KOPT-K1 (cell line): ENCODE results near the gene TMEM213.
A peak's percentile ranks its signal among the peaks of the same experiment; 100 is the strongest.

Source experiments
- H3K27ac ChIP-seq: fragments of 200-600 bp; sonication (generic); 2 replicates; pipeline ENCODE4 v1.5.1; 2016; ENCODE audit warnings: antibody characterized with exemption, mild to moderate bottlenecking, low read depth, low read length; ENCODE audit not compliant: poor library complexity, severe bottlenecking
- H3K36me3 ChIP-seq: fragments of 200-600 bp; sonication (generic); 2 replicates; pipeline ENCODE4 v1.5.1; 2017; ENCODE audit warnings: antibody characterized with exemption, mild to moderate bottlenecking, low read length, moderate library complexity; ENCODE audit not compliant: insufficient read depth
- H3K9me3 ChIP-seq: fragments of 200-600 bp; sonication (generic); 2 replicates; pipeline ENCODE4 v1.5.1; 2017; ENCODE audit warnings: antibody characterized with exemption, low read length, mild to moderate bottlenecking; ENCODE audit not compliant: insufficient read depth, poor library complexity, severe bottlenecking

The TMEM213 gene

DNA sequence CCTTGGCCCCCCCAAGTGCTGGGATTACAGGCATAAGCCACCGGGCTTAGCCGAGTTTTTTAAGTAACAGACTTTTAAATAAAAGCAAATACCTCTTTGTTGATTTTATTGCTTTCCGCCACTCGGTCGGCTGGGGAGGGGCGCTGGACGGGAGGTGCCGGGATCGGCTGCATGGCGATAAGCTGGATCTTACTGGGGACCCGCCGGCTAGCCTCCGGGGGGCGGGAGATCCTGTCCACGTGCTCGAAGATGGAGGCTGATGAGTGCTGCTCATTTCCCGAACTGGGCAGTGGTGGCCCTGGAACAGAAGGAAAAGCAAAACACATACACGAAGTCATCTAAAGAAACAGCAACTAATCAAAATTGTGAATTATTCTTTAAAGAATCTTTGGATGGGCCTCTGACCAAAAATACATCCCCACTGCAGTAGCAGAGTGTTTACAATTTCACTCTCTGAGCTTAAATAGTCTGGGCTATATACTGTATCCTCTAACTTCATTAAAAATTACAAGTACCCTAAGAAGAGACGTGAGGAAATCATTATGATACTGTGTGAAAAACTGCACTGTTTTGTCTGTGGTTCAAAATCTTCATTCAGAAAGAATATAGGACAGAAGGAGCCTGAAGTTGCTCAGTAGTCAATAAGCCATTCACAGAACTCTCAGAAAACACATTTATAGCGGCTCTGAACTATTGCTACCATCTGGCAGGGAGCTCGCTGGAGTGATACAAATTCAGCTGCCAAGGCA, 73.4 kb downstream of the TMEM213 start:
- no peaks in the 10 kb centered on the region for H3K9me3 ChIP-seq
- no peaks in the 10 kb centered on the region for H3K36me3 ChIP-seq
- H3K27ac ChIP-seq = no peak overlapping the region

DNA sequence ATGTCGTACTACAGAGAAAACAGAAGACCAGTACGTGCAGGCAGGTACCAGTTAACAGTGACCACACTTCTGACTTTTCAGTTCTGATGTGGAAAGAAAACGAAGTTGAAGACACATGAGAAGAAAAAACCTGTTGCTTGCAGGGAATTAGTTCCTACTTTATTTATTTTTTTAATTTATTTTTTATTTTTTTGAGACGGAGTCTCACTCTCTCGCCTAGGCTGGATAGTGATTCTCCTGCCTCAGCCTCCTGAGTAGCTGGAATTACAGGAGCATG, 74.0 kb downstream of the TMEM213 start:
- no peaks in the 10 kb centered on the region for H3K36me3 ChIP-seq
- no peak overlapping the region for H3K27ac ChIP-seq

DNA sequence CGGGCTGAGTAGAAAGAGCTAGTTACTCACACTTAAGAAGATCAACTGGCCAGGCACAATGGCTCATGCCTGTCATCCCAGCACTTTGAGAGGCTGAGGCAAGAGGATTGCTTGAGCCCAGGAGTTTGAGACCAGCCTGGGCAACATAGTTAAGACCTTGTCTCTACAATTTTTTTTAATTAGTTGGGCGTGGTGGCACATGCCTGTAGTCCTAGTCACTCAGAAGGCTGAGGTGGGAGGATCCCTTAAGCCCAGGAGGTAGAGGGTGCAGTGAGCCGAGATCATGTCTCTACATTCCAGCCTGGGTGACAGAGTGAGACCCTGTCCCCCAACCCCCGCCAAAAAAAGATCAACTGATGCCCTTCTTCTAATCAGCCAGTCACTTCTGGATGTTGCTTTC, 74.8 kb downstream of the TMEM213 start:
- no peaks in the 10 kb centered on the region for H3K36me3 ChIP-seq
- no peak overlapping the region for H3K27ac ChIP-seq
- no peaks in the 10 kb centered on the region for H3K9me3 ChIP-seq

More for the DNA sequence above, 74.0 kb downstream of the TMEM213 start:
- no peaks in the 10 kb centered on the region for H3K9me3 ChIP-seq

GRCh38 chr7:138873220-138873892, 75.6 kb downstream of the TMEM213 start:
- H3K9me3 ChIP-seq = no peaks in the 10 kb centered on the region
- no peaks in the 10 kb centered on the region for H3K36me3 ChIP-seq
- H3K27ac ChIP-seq = no peak overlapping the region

DNA sequence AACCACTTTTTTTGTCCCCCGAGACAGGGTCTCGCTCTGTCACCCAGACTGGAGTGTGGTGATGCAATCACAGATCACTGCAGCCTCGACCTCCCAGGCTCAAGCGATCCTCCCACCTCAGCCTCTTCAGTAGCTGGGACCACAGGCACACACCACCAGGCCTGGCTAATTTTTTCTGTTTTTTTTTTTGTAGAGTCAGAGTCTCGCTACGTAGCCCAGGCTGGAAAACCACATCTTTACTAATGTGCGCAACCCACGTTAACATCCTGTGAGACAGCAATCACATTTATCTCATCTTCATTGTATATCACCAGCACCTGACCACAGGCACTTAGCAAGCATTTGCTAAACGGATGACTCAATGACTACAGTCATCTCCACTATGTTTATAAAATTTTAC, 78.0 kb downstream of the TMEM213 start:
- Histone ChIP-seq H3K9me3 (no peaks in the 10 kb centered on the region), H3K27ac (no peak overlapping the region), H3K36me3 (no peaks in the 10 kb centered on the region)

GRCh38 chr7:138876326-138876725, 78.5 kb downstream of the TMEM213 start:
- no peak overlapping the region for H3K27ac ChIP-seq
- no peaks in the 10 kb centered on the region for H3K36me3 ChIP-seq
- no peaks in the 10 kb centered on the region for H3K9me3 ChIP-seq

- Histone ChIP-seq H3K36me3 (no peaks in the 10 kb centered on the region), H3K27ac (no peak overlapping the region), H3K9me3 (no peaks in the 10 kb centered on the region)
Observed at GRCh38 chr7:138878051-138878450, 80.3 kb downstream of the TMEM213 start.

- Histone ChIP-seq H3K9me3 (no peaks in the 10 kb centered on the region), H3K36me3 (no peaks in the 10 kb centered on the region), H3K27ac (no peak overlapping the region)
Observed at GRCh38 chr7:138878856-138879255, 81.1 kb downstream of the TMEM213 start.

DNA sequence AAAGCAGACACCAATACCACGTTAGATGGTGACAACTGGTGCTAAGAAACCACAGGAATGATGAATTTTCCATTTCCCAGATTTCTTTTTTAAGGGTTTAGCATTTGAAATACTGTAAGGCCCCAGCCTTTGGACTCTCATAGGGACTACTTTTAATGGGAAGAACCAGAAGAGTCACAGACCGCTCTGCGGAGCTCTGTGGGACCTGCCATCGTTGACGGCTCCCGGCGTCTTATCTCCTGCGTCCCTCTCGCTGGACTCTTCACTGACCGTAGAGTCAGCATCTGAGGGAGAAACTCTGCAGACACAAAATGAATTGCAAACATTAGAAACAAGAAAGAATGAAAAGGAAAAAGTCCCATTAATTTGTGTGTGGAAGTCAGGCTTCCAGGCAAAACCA, 81.6 kb downstream of the TMEM213 start:
- H3K9me3 ChIP-seq = no peaks in the 10 kb centered on the region
- no peak overlapping the region for H3K27ac ChIP-seq
- no peaks in the 10 kb centered on the region for H3K36me3 ChIP-seq

DNA sequence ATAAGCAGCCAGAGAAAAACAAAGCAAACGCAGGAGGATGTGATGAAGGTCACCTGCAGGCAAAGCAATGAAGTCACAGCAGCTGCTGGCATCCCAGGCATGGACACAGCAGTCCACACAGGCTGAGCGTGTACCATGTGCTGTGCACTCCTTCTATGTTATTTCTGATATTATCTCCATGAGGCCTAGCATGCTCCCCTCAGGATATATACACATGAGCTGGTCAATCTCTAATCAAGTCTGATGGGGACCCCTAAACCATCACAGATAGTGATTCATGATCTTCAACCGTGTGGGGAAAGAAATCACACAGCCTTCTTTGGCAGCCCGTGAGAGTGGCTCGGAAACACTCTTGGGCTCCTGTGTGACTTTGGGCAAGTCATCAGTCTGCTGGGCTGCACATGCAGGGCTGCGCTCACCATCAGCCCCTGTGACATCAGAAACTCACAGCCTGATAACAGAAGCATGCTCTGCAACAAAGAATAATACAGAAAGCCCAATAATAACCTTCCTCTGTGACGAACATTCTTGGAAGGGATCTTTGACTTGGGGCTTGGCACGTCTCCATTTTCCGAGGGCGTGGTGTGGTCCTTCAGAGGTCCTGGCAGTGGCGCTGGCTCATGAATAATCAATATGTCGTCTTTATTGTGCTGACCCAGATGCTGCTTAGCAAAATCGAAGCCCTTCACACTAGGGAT, 83.2 kb downstream of the TMEM213 start:
- H3K36me3 ChIP-seq = no peaks in the 10 kb centered on the region
- H3K27ac ChIP-seq = no peak overlapping the region
- no peaks in the 10 kb centered on the region for H3K9me3 ChIP-seq

DNA sequence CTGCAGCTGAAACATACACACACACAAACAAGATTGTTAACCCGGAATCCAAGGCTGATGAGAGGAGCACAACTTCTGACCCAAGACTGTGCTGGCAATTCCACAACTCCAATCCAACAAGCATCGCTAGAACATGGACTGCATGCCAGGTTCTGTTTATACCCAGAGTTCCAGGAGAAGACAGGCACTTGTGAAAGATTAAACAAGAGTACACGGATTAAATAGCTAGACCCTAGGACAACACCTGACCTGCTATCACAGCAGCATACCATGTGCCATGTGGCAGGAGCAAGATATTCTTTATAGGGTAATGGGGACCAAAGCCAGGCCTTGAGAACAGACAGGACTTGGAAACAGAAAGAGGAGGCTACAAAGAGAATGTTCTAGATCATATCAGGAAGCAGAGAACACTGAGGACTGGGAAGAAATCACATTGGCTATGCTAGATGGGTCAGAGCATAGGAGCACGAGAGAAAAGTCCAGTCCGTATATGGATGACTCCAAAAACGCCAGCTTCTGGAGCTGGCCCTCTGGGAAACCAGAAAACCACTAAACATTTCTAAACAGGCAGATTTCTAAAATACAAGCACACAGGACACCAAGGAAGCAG, 83.9 kb downstream of the TMEM213 start:
- H3K27ac ChIP-seq = peak overlapping the region; percentile 11
- no peaks in the 10 kb centered on the region for H3K36me3 ChIP-seq
- no peaks in the 10 kb centered on the region for H3K9me3 ChIP-seq

DNA sequence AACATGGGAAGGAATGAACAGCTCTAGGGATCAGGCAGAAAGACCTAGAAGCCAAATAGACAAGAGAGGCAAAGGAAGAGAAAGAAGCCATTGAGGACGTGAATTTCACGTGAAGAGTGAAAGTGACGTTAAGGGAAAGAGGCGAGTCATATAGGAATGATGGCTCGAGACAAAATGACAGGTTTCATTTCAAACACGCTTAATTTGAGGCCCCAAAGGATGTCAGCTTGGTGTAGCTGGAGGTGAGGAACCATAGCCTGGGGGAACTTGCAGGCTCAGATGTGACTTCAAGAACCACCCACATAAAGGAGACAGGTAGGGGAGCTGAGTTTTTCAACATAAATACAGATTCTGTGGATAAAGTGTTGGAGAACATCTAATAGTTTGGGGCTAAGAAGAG, 84.5 kb downstream of the TMEM213 start:
- Histone ChIP-seq H3K36me3 (no peaks in the 10 kb centered on the region), H3K27ac (peak overlapping the region; percentile 11), H3K9me3 (no peaks in the 10 kb centered on the region)

DNA sequence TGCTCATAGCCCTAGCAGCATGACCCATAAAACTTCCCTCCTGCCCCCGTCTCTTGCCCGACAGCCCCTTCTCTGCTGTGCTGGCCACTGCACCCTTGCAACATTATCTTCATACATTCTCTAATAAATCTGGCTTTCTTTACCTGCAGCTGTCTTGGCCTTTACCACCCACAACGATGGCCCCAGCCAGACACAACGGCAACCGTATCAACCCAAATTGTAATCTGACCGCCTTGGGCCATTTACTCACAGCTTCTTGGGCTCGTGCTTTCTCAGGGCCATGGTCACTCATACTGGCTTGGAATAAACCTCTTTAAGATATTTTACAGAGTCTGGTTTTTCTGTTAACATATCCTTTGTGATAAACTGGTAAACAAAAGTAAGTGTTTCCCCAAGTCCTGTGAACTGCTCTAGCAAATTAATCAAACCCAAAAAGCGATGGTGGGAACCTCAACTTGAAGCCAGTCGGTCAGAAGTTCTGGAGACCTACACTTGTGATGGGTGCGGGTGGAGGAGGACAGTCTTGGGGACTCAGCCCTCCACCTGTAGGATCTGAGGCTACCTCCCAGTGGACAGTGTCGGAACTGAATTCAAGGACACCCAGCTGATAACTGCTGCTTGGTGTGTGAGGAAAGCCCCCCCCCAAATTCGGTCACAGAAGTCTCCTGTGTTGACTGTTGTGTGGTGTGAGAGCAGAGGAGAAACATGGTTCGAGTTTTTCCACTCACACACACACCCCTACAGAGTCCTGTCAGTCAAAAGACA, 87.8 kb downstream of the TMEM213 start:
- H3K36me3 ChIP-seq = no peaks in the 10 kb centered on the region
- no peak overlapping the region for H3K27ac ChIP-seq
- no peaks in the 10 kb centered on the region for H3K9me3 ChIP-seq

GRCh38 chr7:138886501-138886917, 88.7 kb downstream of the TMEM213 start:
- peak overlapping the region; percentile 3 for H3K27ac ChIP-seq
- H3K36me3 ChIP-seq = no peaks in the 10 kb centered on the region
- H3K9me3 ChIP-seq = no peaks in the 10 kb centered on the region
